Muscle of back (tissue), 11 donors: ENCODE results near the gene ABCB10. TPM values are rescaled to one million over a fixed set of nuclear protein-coding genes. Genes with fewer than 3 reads are reported as not detected.
"Not testable (repeated sequence)": the region's sequence is repeated elsewhere in the genome, so short reads cannot be mapped to it uniquely, and the experiment has no call there.

Experiments
- DNase-seq, 3 donors: peaks; one replicate each; pipeline versions ENCODE4 v3.0.0 to v3.0.0-alpha.2; 2013
- polyA plus RNA-seq, 10 donors: library from polyadenylated mRNA; unstranded; fragments of 120-200 nt; gene quantifications; one replicate each; pipeline ENCODE4 v1.2.1, GENCODE V29; 2013; ENCODE audit not compliant: insufficient read length in 10 of 10

The ABCB10 gene
- polyA plus RNA-seq, 10 donors: 12.7 to 18.9 (median 16.7) TPM

DNA sequence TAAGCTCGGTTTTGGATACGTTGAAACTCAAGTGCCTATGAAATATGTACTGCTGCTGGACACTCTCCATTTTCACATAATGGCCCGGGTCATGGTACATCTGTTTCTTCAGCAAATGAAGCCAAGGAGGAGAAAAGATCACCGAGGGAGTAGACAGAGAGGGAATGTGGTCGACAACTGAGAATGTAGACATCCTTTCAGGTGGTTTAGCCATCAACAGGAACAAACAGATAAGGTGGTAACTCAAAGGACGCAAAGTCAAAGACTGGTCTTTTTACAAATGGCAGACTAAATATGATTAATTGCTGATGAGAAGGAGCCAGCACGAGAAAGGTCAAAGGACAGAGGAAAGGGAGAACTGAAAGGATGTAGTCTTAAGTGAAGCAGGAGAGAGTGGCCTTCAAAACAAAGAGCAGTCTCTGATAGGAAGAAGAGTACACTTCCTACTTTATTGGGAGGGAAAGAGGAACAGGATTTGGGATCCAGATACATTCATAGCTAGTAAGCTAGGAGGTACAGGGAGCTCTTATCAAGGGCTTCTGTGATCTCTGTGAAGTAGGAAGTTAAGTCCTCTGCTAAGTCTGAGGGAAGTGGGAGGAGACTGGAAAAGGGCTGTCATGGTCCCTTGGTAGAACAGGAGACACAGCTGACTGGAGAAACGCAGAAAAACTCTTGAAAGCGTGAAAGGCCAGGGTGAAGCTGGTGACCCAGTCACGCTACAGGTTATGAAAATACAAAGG lies 78.7 kb downstream of the ABCB10 start:
- peak in 1 of 3 donors; percentile 7 for DNase-seq

DNA sequence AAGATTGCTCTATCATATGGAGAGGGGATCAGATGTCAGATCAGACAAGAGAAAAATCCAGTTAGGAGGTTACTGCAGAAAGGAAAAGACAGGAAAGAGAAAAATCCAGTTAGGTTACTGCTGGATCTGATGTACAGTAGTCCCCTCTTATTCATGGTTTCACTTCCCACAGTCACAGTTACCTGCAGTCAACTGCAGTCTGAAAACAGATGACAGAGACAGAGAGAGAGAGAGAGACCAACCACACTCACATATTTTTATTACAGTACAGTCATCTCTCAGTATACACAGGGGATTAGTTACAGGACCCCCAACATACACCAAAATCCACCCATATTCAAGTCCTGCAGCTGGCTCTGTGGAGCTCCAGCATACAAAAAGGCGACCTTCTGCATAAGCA lies 79.7 kb downstream of the ABCB10 start:
- no peak for DNase-seq

DNA sequence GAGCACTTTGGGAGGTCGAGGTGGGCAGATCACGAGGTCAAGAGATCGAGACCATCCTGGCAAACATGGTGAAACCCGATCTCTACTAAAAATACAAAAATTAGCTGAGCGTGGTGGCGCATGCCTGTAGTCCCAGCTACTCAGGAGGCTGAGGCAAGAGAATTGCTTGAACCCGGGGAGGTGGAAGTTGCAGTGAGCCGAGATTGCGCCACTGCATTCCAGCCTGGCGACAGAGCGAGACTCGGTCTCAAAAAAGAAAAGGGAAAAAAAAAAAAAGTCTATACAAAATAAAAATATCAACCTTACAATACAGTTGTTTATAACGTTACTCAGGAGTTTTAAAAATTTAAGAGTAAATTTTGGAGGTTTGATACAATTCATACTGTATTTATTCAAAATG lies 82.6 kb downstream of the ABCB10 start:
- DNase-seq: not testable (repeated sequence)

DNA sequence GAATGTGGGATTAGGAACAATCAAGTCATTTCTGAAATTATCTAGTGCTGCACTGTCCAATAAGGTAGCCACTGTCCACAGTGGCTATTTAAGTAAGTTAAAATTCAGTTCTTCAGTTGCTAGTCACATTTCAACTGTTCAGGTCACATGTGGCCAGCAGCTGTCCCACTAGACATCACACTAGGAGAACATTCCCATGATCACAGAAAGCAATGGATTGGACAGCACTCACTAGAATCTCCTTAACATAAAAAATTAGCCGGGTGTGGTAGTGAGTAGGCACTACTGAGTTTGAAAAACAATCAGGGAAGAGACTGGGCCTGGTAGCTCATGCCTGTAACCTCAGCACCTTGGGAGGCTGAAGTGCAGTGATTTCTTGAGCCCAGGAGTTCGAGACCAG lies 84.0 kb downstream of the ABCB10 start:
- no peak for DNase-seq

DNA sequence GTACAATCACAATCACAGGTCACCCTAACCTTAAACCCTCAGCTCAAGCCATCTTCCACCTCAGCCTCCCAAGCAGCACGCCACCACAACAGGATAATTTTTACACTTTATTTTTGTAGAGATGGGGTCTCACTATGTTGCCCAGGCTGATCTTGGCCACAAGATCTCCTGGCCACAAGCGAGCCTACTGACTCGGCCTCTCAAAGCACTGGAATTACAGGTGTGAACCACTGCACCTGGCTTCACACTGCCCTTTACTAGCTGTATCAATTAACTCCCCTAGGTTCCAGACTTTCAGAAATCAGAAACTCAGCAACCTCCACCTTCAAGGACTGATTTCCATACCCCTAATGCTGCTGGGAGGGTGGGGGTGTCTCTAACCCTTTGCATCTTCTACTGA lies 87.3 kb downstream of the ABCB10 start:
- no peak for DNase-seq

DNA sequence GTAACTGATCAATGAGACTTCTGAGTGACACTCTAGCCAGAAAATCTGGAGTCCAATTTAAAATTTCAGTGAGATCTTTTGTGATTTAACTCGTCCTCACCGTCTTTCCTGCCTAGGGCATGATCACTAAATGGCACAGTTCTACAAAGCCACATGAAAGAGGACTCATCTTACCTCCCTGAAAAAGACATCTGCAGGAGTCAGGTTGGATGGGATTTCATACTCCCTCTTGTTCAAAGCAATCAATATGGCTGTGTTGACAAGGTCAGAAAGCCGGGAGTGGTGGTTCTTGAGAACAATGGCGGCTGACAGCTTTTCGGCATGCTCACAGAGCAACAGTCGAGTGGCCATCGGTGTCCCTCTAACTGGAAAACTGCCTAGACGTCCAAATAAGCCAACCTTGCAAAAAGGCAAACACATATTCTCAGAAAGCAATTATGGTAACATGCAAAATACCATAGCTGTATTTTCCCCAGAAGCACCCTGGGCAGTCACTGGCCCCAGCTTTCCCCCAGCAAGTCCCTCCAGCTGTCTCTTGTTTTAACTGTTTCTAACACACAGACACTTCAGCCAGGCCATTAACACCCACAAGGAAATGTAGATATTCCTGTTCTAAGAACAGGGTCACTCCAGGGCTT lies 88.0 kb downstream of the ABCB10 start:
- no peak for DNase-seq

DNA sequence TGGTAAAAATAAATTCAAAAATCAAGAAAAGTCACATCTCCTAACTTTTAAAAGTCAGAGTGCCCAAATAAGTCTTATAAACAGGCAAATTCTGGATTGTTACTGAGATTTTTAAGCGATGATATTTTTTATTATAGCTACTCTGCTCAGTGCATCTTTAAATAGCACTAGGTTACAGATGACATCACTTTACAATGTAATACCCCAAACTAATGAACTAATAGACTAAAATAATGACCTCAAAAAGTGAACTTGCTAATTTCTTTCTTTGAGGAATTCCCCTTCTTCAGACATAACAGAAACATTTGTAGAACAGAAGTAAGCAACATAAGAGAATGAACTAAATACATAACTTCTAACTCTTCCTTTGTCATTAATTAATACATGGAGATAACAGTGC lies 91.6 kb downstream of the ABCB10 start:
- no peak for DNase-seq

Other genes with a start within 250 kb of the ABCB10 start
- gene CCSAP, start 215.7 kb downstream of the ABCB10 start, polyA plus RNA-seq: 1 to 10 TPM; 5.4 to 9.6 (median 6.5) TPM
- over 10,000 TPM in 8 of 10 donors, 1,000 to 10,000 TPM in 2; 4,191 to 13,843 (median 11,774) TPM for gene ACTA1, start 124.6 kb downstream of the ABCB10 start, polyA plus RNA-seq
- gene NUP133, start 50.4 kb downstream of the ABCB10 start, polyA plus RNA-seq: 10 to 100 TPM; 22.8 to 34.2 (median 30.7) TPM
- gene TAF5L, start 67.4 kb upstream of the ABCB10 start, polyA plus RNA-seq: 10 to 100 TPM in 9 of 10 donors, 1 to 10 TPM in 1; 9.8 to 13.7 (median 12.2) TPM
- gene URB2, start 67.5 kb upstream of the ABCB10 start, polyA plus RNA-seq: 1 to 10 TPM; 5.2 to 7.7 (median 6.3) TPM